K562 (cell line): ENCODE data around the gene ALG8. TPM values are rescaled to one million over a fixed set of nuclear protein-coding genes. Genes with fewer than 3 reads are reported as not detected.

ENCODE experiments used
- ATAC-seq: fragments of 200-7000 bp; cut with Tn5 transposase; 3 replicates; pipeline ENCODE4 v1.9.1; 2020; ENCODE audit warnings: moderate library complexity
- BruUV-seq: library from RNA; stranded (reverse); fragments of 400-500 nt; replicated peaks from 2 replicates; lab custom pipeline; 2021; lab: Mats Ljungman, UMichigan
- CTCF ChIA-PET: fragments of 300-600 bp; formaldehyde crosslinking; extraction: SDS; loops from one replicate; lab custom pipeline; 2021; ENCODE audit warnings: low intra/inter-chr PET ratio; lab: Yijun Ruan, JAX
- POLR2A ChIA-PET: fragments of 300-600, 350-650 bp; sonication (Branson Sonifier 250); formaldehyde crosslinking; extraction: SDS; loops from one replicate; lab custom pipeline; 2021; ENCODE audit warnings: antibody characterized with exemption, inconsistent platforms; lab: Yijun Ruan, JAX
- DNase-seq, 4 experiments: peaks; one replicate each; pipeline versions ENCODE4 v3.0.0 to v3.0.0-alpha.2; 2011 to 2018; ENCODE audit warnings: low spot score in 3 of 4, mixed read lengths in 3 of 4; ENCODE audit errors: extremely low read depth in 1 of 4
- FAIRE-seq: peaks from 2 replicates; lab custom pipeline; 2011; peaks lifted over from hg19 to GRCh38; lab: Jason Lieb, UNC
- H2AFZ ChIP-seq: 2 replicates; pipeline ENCODE4 v1.6.0; 2011; ENCODE audit warnings: low read depth, low read length, control low read depth, inconsistent platforms
- H3K27ac ChIP-seq: fragments of 200-600 bp; 3 replicates; pipeline ENCODE4 v1.8.0; 2011; ENCODE audit warnings: low read depth, mild to moderate bottlenecking, control low read depth, inconsistent platforms, low read length, moderate library complexity, mixed read lengths; ENCODE audit errors: extremely low read depth
- H3K27me3 ChIP-seq, 2 experiments: fragments of 300-600 bp in 1 of 2; 2 replicates in 1 of 2; 3 replicates in 1 of 2; pipeline versions ENCODE4 v1.6.0 to v1.8.0; 2011; ENCODE audit warnings: inconsistent platforms in 2 of 2, low read length in 2 of 2, mild to moderate bottlenecking in 1 of 2, mixed read lengths in 1 of 2, moderate library complexity in 1 of 2; ENCODE audit not compliant: control insufficient read depth in 2 of 2, insufficient read depth in 2 of 2
- H3K36me3 ChIP-seq: fragments of 300-600 bp; 3 replicates; pipeline ENCODE4 v1.8.0; 2011; ENCODE audit warnings: mild to moderate bottlenecking, low read length, inconsistent platforms; ENCODE audit not compliant: control insufficient read depth, insufficient read depth
- H3K4me1 ChIP-seq, 2 experiments: fragments of 200-600 bp in 1 of 2; replicated peaks in 1 of 2; 2 replicates in 1 of 2; 3 replicates in 1 of 2; pipeline versions ENCODE4 v1.5.1 to v1.8.0; 2011; ENCODE audit warnings: inconsistent platforms in 2 of 2, low read length in 2 of 2, mild to moderate bottlenecking in 1 of 2, mixed read lengths in 1 of 2, moderate library complexity in 1 of 2; ENCODE audit not compliant: control insufficient read depth in 2 of 2, insufficient read depth in 2 of 2
- H3K4me2 ChIP-seq: 2 replicates; pipeline ENCODE4 v1.6.1; 2011; ENCODE audit warnings: low read length, control low read depth, inconsistent platforms, mixed read lengths; ENCODE audit not compliant: insufficient read depth
- H3K4me3 ChIP-seq: fragments of 200-600 bp; sonication (generic), shearing (Covaris generic); 2 replicates; pipeline ENCODE4 v1.5.1; 2016; ENCODE audit warnings: control low read depth, inconsistent platforms
- H3K79me2 ChIP-seq: fragments of 200-600 bp; 3 replicates; pipeline ENCODE4 v1.8.0; 2011; ENCODE audit warnings: low read length, inconsistent platforms; ENCODE audit not compliant: control insufficient read depth, insufficient read depth
- H3K9ac ChIP-seq, 2 experiments: 2 replicates each; pipeline versions ENCODE4 v1.6.0 to v1.6.1; 2011; ENCODE audit warnings: low read depth in 2 of 2, low read length in 2 of 2, control low read depth in 1 of 2, inconsistent platforms in 1 of 2, mild to moderate bottlenecking in 1 of 2, mixed read lengths in 1 of 2; ENCODE audit not compliant: insufficient read depth in 1 of 2
- H3K9me1 ChIP-seq: one replicate; pipeline ENCODE4 v1.6.0; 2011; ENCODE audit warnings: inconsistent platforms, mild to moderate bottlenecking, low read length, moderate library complexity; ENCODE audit not compliant: control insufficient read depth, insufficient read depth
- H3K9me3 ChIP-seq: replicated peaks from 2 replicates; pipeline ENCODE4 v1.5.1; 2011; ENCODE audit warnings: low read depth, low read length, inconsistent platforms; ENCODE audit not compliant: control insufficient read depth, insufficient read depth
- H4K20me1 ChIP-seq: replicated peaks from 2 replicates; pipeline ENCODE4 v1.6.1; 2011; ENCODE audit warnings: low read length, inconsistent platforms, mixed read lengths; ENCODE audit not compliant: control insufficient read depth, insufficient read depth
- CBX1 ChIP-seq: sonication (generic); IDR thresholded peaks from 2 replicates; pipeline ENCODE4 v1.6.1; 2016; ENCODE audit warnings: antibody characterized with exemption, low read depth, mild to moderate bottlenecking
- HDAC1 ChIP-seq, 2 experiments: fragments of 450-650 bp; IDR thresholded peaks; 2 replicates each; pipeline ENCODE4 v1.6.1; 2016 to 2017; ENCODE audit warnings: inconsistent platforms in 1 of 2, mild to moderate bottlenecking in 1 of 2, moderate library complexity in 1 of 2
- KAT8 ChIP-seq: fragments of 450-650 bp; IDR thresholded peaks from 2 replicates; pipeline ENCODE4 v1.6.1; 2016; ENCODE audit warnings: low read depth, mild to moderate bottlenecking
- KLF13 ChIP-seq: fragments of 450-650 bp; IDR thresholded peaks from 2 replicates; pipeline ENCODE4 v1.6.1; 2016; ENCODE audit warnings: missing genetic modification characterization, low read depth, mild to moderate bottlenecking, missing compliant biosample characterization, moderate library complexity, borderline replicate concordance
- MEIS2 ChIP-seq: fragments of 450-650 bp; IDR thresholded peaks from 2 replicates; pipeline ENCODE4 v1.6.1; 2014; ENCODE audit warnings: mild to moderate bottlenecking; ENCODE audit not compliant: partially characterized antibody
- NFIX ChIP-seq: fragments of 250-450 bp; sonication (Bioruptor Pico); IDR thresholded peaks from 2 replicates; pipeline ENCODE4 v1.4.0; 2020; ENCODE audit warnings: low read depth, mild to moderate bottlenecking, moderate library complexity
- PYGO2 ChIP-seq: fragments of 450-650 bp; IDR thresholded peaks from 2 replicates; pipeline ENCODE4 v1.6.1; 2016; ENCODE audit warnings: mild to moderate bottlenecking, missing genetic modification characterization, moderate library complexity, missing compliant biosample characterization
- SAFB ChIP-seq: fragments of 200-400 bp; formaldehyde crosslinking; IDR thresholded peaks from 2 replicates; pipeline ENCODE4 v1.6.1; 2017; ENCODE audit warnings: low read depth, low read length, borderline replicate concordance
- SMAD2 ChIP-seq: fragments of 150-350 bp; IDR thresholded peaks from 2 replicates; pipeline ENCODE4 v1.6.1; 2014; ENCODE audit warnings: low read depth, mild to moderate bottlenecking, low read length
- TAF1 ChIP-seq: IDR thresholded peaks from 2 replicates; pipeline ENCODE4 v1.6.1; 2011; ENCODE audit warnings: mild to moderate bottlenecking, low read length, moderate library complexity; ENCODE audit not compliant: insufficient read depth, control insufficient read depth, severe bottlenecking; ENCODE audit errors: extremely low read depth
- TEAD4 ChIP-seq, 2 experiments: sonication (generic) in 1 of 2; formaldehyde crosslinking in 1 of 2; IDR thresholded peaks; 2 replicates each; pipeline versions ENCODE4 v1.6.1 to v1.8.0; 2012 to 2022; ENCODE audit warnings: borderline replicate concordance in 1 of 2, inconsistent platforms in 1 of 2, low read length in 1 of 2, mild to moderate bottlenecking in 1 of 2, missing genetic modification reagents in 1 of 2
- TFAP4 ChIP-seq: sonication (generic); formaldehyde crosslinking; IDR thresholded peaks from 2 replicates; pipeline ENCODE4 v1.8.0; 2022; ENCODE audit warnings: missing genetic modification reagents, mild to moderate bottlenecking, moderate library complexity, borderline replicate concordance
- U2AF2 ChIP-seq: fragments of 200-400 bp; formaldehyde crosslinking; optimal IDR thresholded peaks from 2 replicates; pipeline ENCODE3; 2017; ENCODE audit warnings: low read depth, mild to moderate bottlenecking, low read length
- ZNF133 ChIP-seq: fragments of 250-450 bp; sonication (Bioruptor Pico); IDR thresholded peaks from 2 replicates; pipeline ENCODE4 v1.4.0; 2020; ENCODE audit warnings: mild to moderate bottlenecking
- ZNF175 ChIP-seq: fragments of 200-800 bp; sonication (Bioruptor generic); IDR thresholded peaks from 2 replicates; pipeline ENCODE4 v1.6.1; 2016; ENCODE audit warnings: low read depth, mild to moderate bottlenecking, missing genetic modification characterization, missing compliant biosample characterization
- ZNF699 ChIP-seq: fragments of 250-450 bp; sonication (Bioruptor Pico); IDR thresholded peaks from 2 replicates; pipeline ENCODE4 v1.8.0; 2021; ENCODE audit warnings: mild to moderate bottlenecking, moderate library complexity; ENCODE audit not compliant: insufficient replicate concordance
- WGBS: fragments of 100-300 bp; shearing (Covaris generic); methylation state at CpG from one replicate; pipeline ENCODE4 v1.1.6; 2016; ENCODE audit warnings: low coverage, mixed read lengths; ENCODE audit not compliant: insufficient coverage; ENCODE audit errors: missing lambda C conversion rate; 5-methylcytosine and 5-hydroxymethylcytosine counted together
- in situ Hi-C: fragments of 300-500 bp; cut with MboI; formaldehyde crosslinking; loops from 4 replicates; pipeline ENCODE4 v1.15.0; 2018; ENCODE audit warnings: inconsistent platforms, mixed read lengths
- intact Hi-C: fragments of 100-400 bp; cut with micrococcal nuclease; formaldehyde crosslinking; loops from 2 replicates; pipeline ENCODE4 v1.14.2; 2022
- polyA plus RNA-seq, 8 experiments: library from polyadenylated mRNA; depleted of rRNA in 4 of 8; stranded (reverse) in 5 of 8; unstranded in 3 of 8; fragments of >200 nt; fragmentation: Nextera tagmentation in 2 of 8; fragmentation: Illumina TruSeq in 1 of 8; extraction: Ambion mirVana in 2 of 8; extraction: Trizol in 1 of 8; gene quantifications; 2 replicates each; pipeline versions ENCODE4 v1.2.1 to v1.2.3, GENCODE V29; 2011 to 2014; ENCODE audit warnings: inconsistent platforms in 1 of 8, missing spikeins in 1 of 8
- total RNA-seq, 7 experiments: library from RNA; depleted of rRNA in 6 of 7; stranded (reverse); fragments of >200 nt in 6 of 7; fragmentation: Illumina TruSeq in 2 of 7; extraction: Trizol in 2 of 7; gene quantifications; 2 replicates each; pipeline versions ENCODE4 v1.2.1 to v1.2.3, GENCODE V29; 2011 to 2021; ENCODE audit warnings: low replicate concordance in 1 of 7
- TF ChIP-seq, protein P1 (sequence below): fragments of 250-450 bp; sonication (Bioruptor Pico); IDR thresholded peaks from 2 replicates; pipeline ENCODE4 v1.9.0; 2021; ENCODE audit warnings: mild to moderate bottlenecking
- TF ChIP-seq, protein P2 (sequence below), 2 experiments: fragments of 450-650 bp in 1 of 2; sonication (generic) in 1 of 2; formaldehyde crosslinking in 1 of 2; IDR thresholded peaks in 1 of 2; conservative IDR thresholded peaks in 1 of 2; 2 replicates each; pipeline versions ENCODE4 v1.6.1 to v1.8.1; 2016 to 2023; ENCODE audit warnings: mild to moderate bottlenecking in 2 of 2, moderate library complexity in 2 of 2, inconsistent platforms in 1 of 2, missing genetic modification reagents in 1 of 2
- TF ChIP-seq, protein P3 (sequence below): conservative IDR thresholded peaks from 2 replicates; pipeline ENCODE4 v1.6.1; 2011; ENCODE audit warnings: low read depth, mild to moderate bottlenecking, low read length; ENCODE audit not compliant: control insufficient read depth

The ALG8 gene
- total and polyA plus RNA-seq, 9 of the 15 experiments (the other 6 are each of a cell fraction or from before 2014, with no cell fraction given) = 59.3 to 189 (median 106) TPM

DNA sequence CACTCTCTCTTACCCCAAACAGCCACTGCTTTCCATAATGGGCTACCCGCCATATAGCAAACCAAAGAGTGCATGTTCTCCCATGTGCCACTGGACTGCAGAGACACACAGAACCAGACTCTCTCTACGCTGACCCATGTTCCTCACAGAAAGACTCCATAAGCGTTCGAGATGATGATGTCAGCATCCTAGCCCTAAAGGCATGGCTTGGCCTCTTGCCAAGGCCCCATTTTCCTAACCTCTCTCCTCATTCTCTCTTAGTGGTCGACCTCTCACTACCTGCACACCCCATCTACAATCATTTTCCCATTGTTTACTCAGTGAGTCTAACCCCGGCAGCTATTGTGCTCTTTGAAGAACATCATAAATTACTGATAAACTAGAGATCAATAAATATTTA lies 64.7 kb downstream of the ALG8 start:
- Histone ChIP-seq H3K27me3 (no peaks in the 10 kb centered on the region), H3K36me3 (peaks cover 61% of the 10 kb centered on the region), H3K9me3 (no peaks in the 10 kb centered on the region), H3K9me1 (no peaks in the 10 kb centered on the region), H3K4me2 (no peak overlapping the region), H3K27ac (no peak overlapping the region), H2AFZ (no peak overlapping the region), H3K79me2 (peaks cover 86% of the 10 kb centered on the region), H3K4me3 (no peak overlapping the region), H3K9ac (no peak overlapping the region), H4K20me1 (peaks cover 9% of the 10 kb centered on the region; the same call in 1 of the 2 replicates), H3K4me1 (peaks cover 14 to 31% of the 10 kb centered on the region in 2 experiments)
- FAIRE-seq (no peak), DNase-seq (peak in 1 of 4 experiments; percentile 31), ATAC-seq (no peak)
- in situ Hi-C loops (no loop called here), intact Hi-C loops (no loop called here)
- no TSS peak for BruUV-seq
- CTCF ChIA-PET = no interaction called here
- WGBS = 63% methylated on average over 6 of the region's 6 CpGs
- POLR2A ChIA-PET = interaction anchor here (1.0 kb wide), 1 partner anchor 34 kb away, joined by 3 read pairs; no protein-coding TSS in a partner anchor
- TF ChIP-seq ZNF175 (CRISPR knock-in tag) = no peak
- TF ChIP-seq PYGO2 (tag) = no peak
- TF ChIP-seq TEAD4 (IDR thresholded peaks at IDR 0.05; ENCODE audit: low read length) = no peak
- no peak for TF ChIP-seq TEAD4 (CRISPR knock-in tag; IDR thresholded peaks at IDR 0.05; ENCODE audit: borderline replicate concordance)
- TF ChIP-seq KAT8 = 0 out of 2 replicates have a peak, but pooled peaks have one; percentile 16
- TF ChIP-seq, protein P1, sequence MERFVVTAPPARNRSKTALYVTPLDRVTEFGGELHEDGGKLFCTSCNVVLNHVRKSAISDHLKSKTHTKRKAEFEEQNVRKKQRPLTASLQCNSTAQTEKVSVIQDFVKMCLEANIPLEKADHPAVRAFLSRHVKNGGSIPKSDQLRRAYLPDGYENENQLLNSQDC (CRISPR knock-in tag) = no peak
- no peak for TF ChIP-seq HDAC1 (IDR thresholded peaks at IDR 0.05)
- TF ChIP-seq, protein P2, sequence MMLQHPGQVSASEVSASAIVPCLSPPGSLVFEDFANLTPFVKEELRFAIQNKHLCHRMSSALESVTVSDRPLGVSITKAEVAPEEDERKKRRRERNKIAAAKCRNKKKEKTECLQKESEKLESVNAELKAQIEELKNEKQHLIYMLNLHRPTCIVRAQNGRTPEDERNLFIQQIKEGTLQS (IDR thresholded peaks at IDR 0.05) = peak; percentile 35; the same call in 1 of the 2 replicates
- TF ChIP-seq, protein P2 (CRISPR knock-in tag; conservative IDR thresholded peaks at IDR 0.05) = no peak
- no peak for TF ChIP-seq CBX1
- TF ChIP-seq ZNF699 (CRISPR knock-in tag) = no peak
- TF ChIP-seq TAF1 = no peak
- TF ChIP-seq KLF13 (tag) = no peak
- TF ChIP-seq TFAP4 (CRISPR knock-in tag) = no peak
- TF ChIP-seq ZNF133 (CRISPR knock-in tag) = no peak
- TF ChIP-seq SAFB = no peak
- TF ChIP-seq, protein P3, sequence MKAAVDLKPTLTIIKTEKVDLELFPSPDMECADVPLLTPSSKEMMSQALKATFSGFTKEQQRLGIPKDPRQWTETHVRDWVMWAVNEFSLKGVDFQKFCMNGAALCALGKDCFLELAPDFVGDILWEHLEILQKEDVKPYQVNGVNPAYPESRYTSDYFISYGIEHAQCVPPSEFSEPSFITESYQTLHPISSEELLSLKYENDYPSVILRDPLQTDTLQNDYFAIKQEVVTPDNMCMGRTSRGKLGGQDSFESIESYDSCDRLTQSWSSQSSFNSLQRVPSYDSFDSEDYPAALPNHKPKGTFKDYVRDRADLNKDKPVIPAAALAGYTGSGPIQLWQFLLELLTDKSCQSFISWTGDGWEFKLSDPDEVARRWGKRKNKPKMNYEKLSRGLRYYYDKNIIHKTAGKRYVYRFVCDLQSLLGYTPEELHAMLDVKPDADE = no peak
- no peak for TF ChIP-seq SMAD2
- TF ChIP-seq U2AF2 = no peak
- no peak for TF ChIP-seq MEIS2
- peak; percentile 38 for TF ChIP-seq NFIX (CRISPR knock-in tag)
